K562 (cell line): Measurements from ENCODE around the gene PCCB.

Experiments used
- CTCF ChIP-seq, 3 experiments: IDR thresholded peaks in 2 of 3; conservative IDR thresholded peaks in 1 of 3; 2 replicates each; pipeline ENCODE4 v1.5.1; 2011 to 2012; ENCODE audit warnings: low read length in 3 of 3, mild to moderate bottlenecking in 3 of 3, control low read depth in 2 of 3, improper control_type of control experiment in 1 of 3, inconsistent platforms in 1 of 3, low read depth in 1 of 3, mixed read lengths in 1 of 3, moderate library complexity in 1 of 3; ENCODE audit not compliant: insufficient read depth in 2 of 3
- TAF1 ChIP-seq: IDR thresholded peaks from 2 replicates; pipeline ENCODE4 v1.6.1; 2011; ENCODE audit warnings: mild to moderate bottlenecking, low read length, moderate library complexity; ENCODE audit not compliant: insufficient read depth, control insufficient read depth, severe bottlenecking; ENCODE audit errors: extremely low read depth
- TFE3 ChIP-seq: fragments of 450-650 bp; formaldehyde crosslinking; IDR thresholded peaks from 2 replicates; pipeline ENCODE4 v1.4.0; 2020; ENCODE audit warnings: mild to moderate bottlenecking, mixed read lengths

- TF ChIP-seq TFE3 (no peak), CTCF (IDR thresholded peaks at IDR 0.05 in 2 of 3, conservative IDR thresholded peaks at IDR 0.05 in 1 of 3; ENCODE audit: insufficient read depth in 2 of 3, low read depth in 1 of 3, low read length in 3 of 3) (no peak), TAF1 (no peak)
These were observed 13.1 kb downstream of the PCCB start for GRCh38 chr3:136263251-136263650.
